Stimulated activated CD4-positive, alpha-beta T cell treated with anti-CD3 and anti-CD28 coated beads, Interleukin-12 subunit alpha, Interleukin-12 subunit beta, amount 100 ng/mL, for 24 hours (primary cell): Measurements from ENCODE around the gene AFAP1.

Source experiments
- DNase-seq, 2 experiments: peaks; one replicate each; pipeline ENCODE4 v3.0.0-alpha.2; 2020; ENCODE audit warnings: low read depth in 2 of 2

Gene AFAP1

GRCh38 chr4:7841894-7842293, 97.8 kb downstream of the AFAP1 start:
- no peak for DNase-seq

- no peak for DNase-seq
Measured at GRCh38 chr4:7841071-7841470, 98.6 kb downstream of the AFAP1 start.

- DNase-seq: no peak
Measured at GRCh38 chr4:7839856-7840255, 99.8 kb downstream of the AFAP1 start.

- DNase-seq: no peak
Measured at GRCh38 chr4:7838136-7838782, 101.4 kb downstream of the AFAP1 start.

GRCh38 chr4:7837597-7838135, 102.0 kb downstream of the AFAP1 start:
- DNase-seq: no peak

- DNase-seq: no peak
Measured at GRCh38 chr4:7831858-7832730, 107.6 kb downstream of the AFAP1 start.

GRCh38 chr4:7831330-7831729, 108.3 kb downstream of the AFAP1 start:
- DNase-seq: no peak

GRCh38 chr4:7830747-7831146, 108.9 kb downstream of the AFAP1 start:
- no peak for DNase-seq

- no peak for DNase-seq
Measured at GRCh38 chr4:7829652-7830580, 109.7 kb downstream of the AFAP1 start.

- DNase-seq: no peak
Measured at GRCh38 chr4:7828793-7829301, 110.8 kb downstream of the AFAP1 start.

- peak; percentile 16 to 27 for DNase-seq
Measured at GRCh38 chr4:7828011-7828720, 111.5 kb downstream of the AFAP1 start.

GRCh38 chr4:7827566-7827965, 112.1 kb downstream of the AFAP1 start:
- no peak for DNase-seq

- DNase-seq: no peak
Measured at GRCh38 chr4:7826909-7827306, 112.8 kb downstream of the AFAP1 start.

GRCh38 chr4:7826176-7826908, 113.3 kb downstream of the AFAP1 start:
- no peak for DNase-seq

GRCh38 chr4:7824218-7824617, 115.4 kb downstream of the AFAP1 start:
- DNase-seq: no peak

- DNase-seq: no peak
Measured at GRCh38 chr4:7823416-7823824, 116.2 kb downstream of the AFAP1 start.

GRCh38 chr4:7822877-7823276, 116.8 kb downstream of the AFAP1 start:
- no peak for DNase-seq

GRCh38 chr4:7822137-7822505, 117.5 kb downstream of the AFAP1 start:
- no peak for DNase-seq

GRCh38 chr4:7821245-7822136, 118.2 kb downstream of the AFAP1 start:
- no peak for DNase-seq
